ENCODE results near the gene SMOC2.
"Not testable (repeated sequence)": the region's sequence is repeated elsewhere in the genome, so short reads cannot be mapped to it uniquely, and the experiment has no call there.

Gene SMOC2

GRCh38 chr6:168670401-168670985, 229.5 kb downstream of the SMOC2 start:
- DNase-seq = no peak

- no peak for DNase-seq
Measured at GRCh38 chr6:168671028-168671862, 230.3 kb downstream of the SMOC2 start.

GRCh38 chr6:168671863-168672546, 231.0 kb downstream of the SMOC2 start:
- no peak for DNase-seq

- DNase-seq = no peak
Measured at GRCh38 chr6:168674595-168674994, 233.6 kb downstream of the SMOC2 start.

GRCh38 chr6:168675375-168675774, 234.4 kb downstream of the SMOC2 start:
- no peak for DNase-seq

GRCh38 chr6:168675933-168676551, 235.1 kb downstream of the SMOC2 start:
- DNase-seq = no peak

- no peak for DNase-seq
Measured at GRCh38 chr6:168676552-168677322, 235.8 kb downstream of the SMOC2 start.

- not testable (repeated sequence) for DNase-seq
Measured at GRCh38 chr6:168677323-168677781, 236.4 kb downstream of the SMOC2 start.

- DNase-seq = no peak
Measured at GRCh38 chr6:168678077-168678476, 237.1 kb downstream of the SMOC2 start.

GRCh38 chr6:168678588-168678987, 237.6 kb downstream of the SMOC2 start:
- no peak for DNase-seq

GRCh38 chr6:168681748-168682147, 240.8 kb downstream of the SMOC2 start:
- no peak for DNase-seq

GRCh38 chr6:168683621-168684020, 242.6 kb downstream of the SMOC2 start:
- no peak for DNase-seq

GRCh38 chr6:168684471-168684870, 243.5 kb downstream of the SMOC2 start:
- no peak for DNase-seq

- no peak for DNase-seq
Measured at GRCh38 chr6:168684906-168685305, 243.9 kb downstream of the SMOC2 start.

GRCh38 chr6:168686029-168686738, 245.2 kb downstream of the SMOC2 start:
- DNase-seq = no peak

- no peak for DNase-seq
Measured at GRCh38 chr6:168686831-168687730, 246.1 kb downstream of the SMOC2 start.

GRCh38 chr6:168690271-168690670, 249.3 kb downstream of the SMOC2 start:
- DNase-seq = no peak

GRCh38 chr6:168691774-168692173, 250.8 kb downstream of the SMOC2 start:
- no peak for DNase-seq

GRCh38 chr6:168692193-168692914, 251.4 kb downstream of the SMOC2 start:
- DNase-seq = no peak

- not testable (repeated sequence) for DNase-seq
Measured at GRCh38 chr6:168692915-168693257, 251.9 kb downstream of the SMOC2 start.
